Subcutaneous adipose tissue (tissue), 4 donors: ENCODE results near the gene MYO3B. TPM values are rescaled to one million over a fixed set of nuclear protein-coding genes. Genes with fewer than 3 reads are reported as not detected.

Source experiments
- total RNA-seq, 4 donors: library from RNA; depleted of rRNA; stranded (reverse); fragments of >200 nt; gene quantifications; one replicate each; pipeline ENCODE4 v1.1.0, GENCODE V29; 2016
- TF ChIP-seq, protein P1 (sequence below): fragments of 450-650 bp; IDR thresholded peaks from one replicate; pipeline ENCODE4 v1.5.1; 2016; ENCODE audit warnings: low read depth, mild to moderate bottlenecking, control low read depth, antibody characterized with exemption, moderate library complexity

The MYO3B gene
- total RNA-seq, 4 donors from 2014 or later, result 0.17 TPM; not detected in 3

DNA sequence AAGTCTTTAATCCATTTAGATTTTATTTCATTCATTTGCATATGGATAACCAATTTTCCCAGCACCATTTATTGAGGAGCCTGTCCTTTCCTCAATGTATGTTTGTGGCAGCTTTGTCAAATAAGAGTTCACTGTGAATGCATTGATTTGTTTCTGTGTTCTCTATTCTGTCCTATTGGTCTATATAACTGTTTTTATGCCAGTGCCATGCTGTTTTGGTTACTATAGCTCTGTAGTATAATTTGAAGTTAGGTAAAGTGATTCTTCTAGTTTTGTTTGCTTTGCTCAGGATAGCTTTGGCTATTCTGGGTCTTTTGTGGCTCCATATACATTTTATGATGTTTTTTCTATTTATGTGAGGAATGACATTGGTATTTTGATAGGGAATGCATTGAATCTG lies 7.4 kb downstream of the MYO3B start:
- TF ChIP-seq, protein P1, sequence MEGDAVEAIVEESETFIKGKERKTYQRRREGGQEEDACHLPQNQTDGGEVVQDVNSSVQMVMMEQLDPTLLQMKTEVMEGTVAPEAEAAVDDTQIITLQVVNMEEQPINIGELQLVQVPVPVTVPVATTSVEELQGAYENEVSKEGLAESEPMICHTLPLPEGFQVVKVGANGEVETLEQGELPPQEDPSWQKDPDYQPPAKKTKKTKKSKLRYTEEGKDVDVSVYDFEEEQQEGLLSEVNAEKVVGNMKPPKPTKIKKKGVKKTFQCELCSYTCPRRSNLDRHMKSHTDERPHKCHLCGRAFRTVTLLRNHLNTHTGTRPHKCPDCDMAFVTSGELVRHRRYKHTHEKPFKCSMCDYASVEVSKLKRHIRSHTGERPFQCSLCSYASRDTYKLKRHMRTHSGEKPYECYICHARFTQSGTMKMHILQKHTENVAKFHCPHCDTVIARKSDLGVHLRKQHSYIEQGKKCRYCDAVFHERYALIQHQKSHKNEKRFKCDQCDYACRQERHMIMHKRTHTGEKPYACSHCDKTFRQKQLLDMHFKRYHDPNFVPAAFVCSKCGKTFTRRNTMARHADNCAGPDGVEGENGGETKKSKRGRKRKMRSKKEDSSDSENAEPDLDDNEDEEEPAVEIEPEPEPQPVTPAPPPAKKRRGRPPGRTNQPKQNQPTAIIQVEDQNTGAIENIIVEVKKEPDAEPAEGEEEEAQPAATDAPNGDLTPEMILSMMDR, result no peak

DNA sequence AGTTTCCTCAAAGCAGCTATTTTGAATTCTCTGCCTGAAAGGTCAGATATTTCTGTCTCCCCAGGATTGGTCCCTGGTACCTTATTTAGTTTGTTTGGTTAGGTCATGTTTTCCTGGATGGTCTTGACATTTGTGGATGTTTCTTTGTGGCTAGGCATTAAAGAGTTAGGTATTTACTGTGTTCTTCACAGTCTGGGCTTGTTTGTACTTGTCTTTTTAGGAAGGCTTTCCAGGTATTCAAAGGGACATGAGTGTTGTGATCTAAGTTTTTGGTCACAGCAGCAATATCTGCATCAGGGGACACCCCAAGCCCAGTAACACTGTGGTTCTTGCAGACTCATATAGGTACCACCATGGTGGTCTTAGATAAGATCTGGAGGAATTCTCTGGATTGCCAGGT lies 11.8 kb downstream of the MYO3B start:
- TF ChIP-seq, protein P1, result no peak

DNA sequence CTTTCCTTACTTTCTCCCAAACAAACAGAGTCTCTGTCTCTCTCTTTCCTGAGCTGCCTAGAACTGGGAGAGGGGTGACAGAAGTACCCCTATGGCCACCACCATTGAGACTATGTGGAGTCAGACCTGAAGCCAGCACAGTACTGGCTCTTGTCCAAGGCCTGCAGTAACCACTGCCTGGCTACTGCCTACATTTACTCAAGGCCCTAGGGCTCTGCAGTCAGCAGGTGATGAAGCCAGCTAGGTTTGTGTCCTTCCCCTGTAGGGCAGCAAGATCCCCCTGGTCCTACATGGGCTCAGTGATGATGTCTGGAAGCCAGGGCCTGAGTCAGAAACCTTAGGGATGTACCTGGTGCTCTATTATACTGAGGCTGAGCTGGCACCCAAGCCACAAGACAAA lies 12.2 kb downstream of the MYO3B start:
- TF ChIP-seq, protein P1, result no peak

DNA sequence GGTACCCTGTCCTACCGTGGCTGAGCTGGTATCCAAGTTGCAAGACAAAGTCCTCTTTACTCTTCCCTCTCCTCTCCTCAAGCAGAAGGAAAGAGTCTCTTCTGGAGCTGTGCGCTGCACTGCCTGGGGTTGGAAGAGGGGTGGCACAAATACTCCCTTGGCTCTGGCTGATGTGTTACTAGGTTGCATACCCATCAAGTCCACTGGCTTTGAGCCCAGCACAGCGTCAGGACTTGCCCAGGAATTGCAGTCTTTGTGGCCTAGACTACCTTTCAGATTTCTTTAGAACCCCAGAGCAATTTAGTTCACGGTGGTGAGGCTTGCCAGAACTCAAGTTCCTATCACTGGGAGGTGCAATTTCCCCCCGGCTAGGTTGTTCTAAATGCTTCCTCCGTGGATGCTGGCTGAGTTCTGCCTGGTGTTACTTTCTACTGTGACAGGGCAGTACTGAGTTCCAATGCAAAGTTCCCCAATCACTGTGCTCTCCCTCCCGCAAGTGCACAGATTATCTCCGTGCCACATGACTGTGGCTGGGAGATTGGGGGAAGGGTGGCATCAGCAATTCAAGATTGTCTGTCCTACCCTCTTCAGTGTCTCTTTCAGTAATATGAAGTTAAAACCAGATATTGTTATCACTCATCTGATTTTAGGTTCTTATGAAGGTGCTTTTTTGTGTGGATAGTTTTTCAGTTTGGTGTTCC lies 13.4 kb downstream of the MYO3B start:
- TF ChIP-seq, protein P1, result no peak

DNA sequence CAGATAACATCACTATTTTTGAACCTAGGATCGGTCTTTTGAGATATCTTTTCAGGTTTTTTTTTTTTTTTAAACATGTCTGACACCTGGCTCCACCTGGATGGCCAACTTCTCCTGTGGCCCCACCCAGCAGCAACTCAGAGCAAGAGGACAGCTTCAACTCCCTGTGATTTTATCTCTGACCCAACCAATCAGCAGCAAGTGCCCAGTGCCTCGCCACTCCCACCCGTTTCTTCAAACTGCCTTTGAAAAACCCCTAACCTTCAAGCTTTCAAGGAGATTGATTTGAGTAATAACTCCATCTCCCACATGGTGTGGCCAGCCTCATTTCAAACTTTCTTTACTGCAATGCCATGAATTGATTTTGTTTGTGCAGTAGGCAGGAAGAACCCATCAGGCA lies 19.0 kb downstream of the MYO3B start:
- TF ChIP-seq, protein P1, result no peak

DNA sequence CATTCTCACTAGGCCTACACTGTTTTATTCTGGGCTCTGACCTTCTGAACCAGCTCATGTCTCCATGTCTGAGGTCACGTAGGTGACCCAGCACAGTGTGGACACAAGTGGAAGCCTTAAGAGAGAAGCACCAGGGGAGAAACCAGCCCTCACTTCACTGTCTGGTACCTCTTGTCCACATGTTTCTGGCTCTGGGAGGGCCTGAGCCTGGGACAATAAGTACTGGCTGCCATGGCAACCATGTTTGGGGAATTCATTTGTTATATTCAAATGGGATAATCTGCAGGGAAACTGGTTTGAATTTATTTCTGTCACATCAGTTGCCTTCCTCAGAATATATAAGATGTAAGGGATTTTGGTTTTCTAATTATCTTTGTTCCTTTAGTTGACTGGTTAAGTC lies 23.3 kb downstream of the MYO3B start:
- TF ChIP-seq, protein P1, result no peak

DNA sequence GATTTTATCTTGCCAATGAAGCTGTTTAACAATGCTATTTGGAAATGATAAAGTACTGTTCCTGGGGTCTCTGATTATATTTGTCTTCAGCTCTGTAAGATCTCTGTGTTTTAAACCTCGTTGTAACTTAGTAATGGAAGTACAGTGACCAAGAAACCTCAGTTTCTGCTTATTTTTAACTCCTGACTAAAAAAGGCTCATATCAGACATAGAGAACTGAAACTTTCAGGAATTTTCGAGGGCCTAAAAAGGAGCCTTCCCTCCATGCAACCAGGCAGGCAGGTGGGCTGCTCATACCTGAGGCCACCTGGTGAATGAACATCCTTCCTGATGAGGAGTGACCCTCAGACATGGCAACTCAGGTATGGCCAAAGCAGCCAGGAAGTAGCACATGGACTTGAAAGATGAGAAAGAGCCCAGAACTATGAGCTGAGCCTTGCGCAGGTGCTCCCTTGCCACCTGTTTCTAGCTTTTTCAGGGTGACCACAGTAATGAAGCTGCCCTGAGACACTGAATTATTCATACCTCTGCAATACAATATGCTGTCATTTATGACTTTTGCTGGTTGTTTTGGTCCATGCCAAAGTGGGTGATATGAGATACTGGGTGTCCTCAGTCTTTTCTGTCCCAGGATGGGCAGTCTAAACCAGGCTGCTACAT lies 23.9 kb downstream of the MYO3B start:
- TF ChIP-seq, protein P1, result no peak
